IMR-90 (cell line): Measurements from ENCODE around the gene GGT1. TPM values are rescaled to one million over a fixed set of nuclear protein-coding genes. Genes with fewer than 3 reads are reported as not detected.
"Not testable (repeated sequence)": the region's sequence is repeated elsewhere in the genome, so short reads cannot be mapped to it uniquely, and the experiment has no call there.

Source experiments
- ATAC-seq: fragments of 200-7000 bp; cut with Tn5 transposase; 2 replicates; pipeline ENCODE4 v1.9.1; 2020; ENCODE audit warnings: low read depth, mild to moderate bottlenecking, moderate library complexity
- BruUV-seq: library from RNA; stranded (reverse); fragments of 400-500 nt; replicated peaks from 2 replicates; lab custom pipeline; 2021; lab: Mats Ljungman, UMichigan
- CTCF ChIA-PET: fragments of 300-600 bp; formaldehyde crosslinking; extraction: SDS; loops from one replicate; lab custom pipeline; 2021; ENCODE audit warnings: antibody characterized with exemption; lab: Yijun Ruan, JAX
- POLR2A ChIA-PET: fragments of 300-600 bp; sonication (Branson Sonifier 250); formaldehyde crosslinking; loops from one replicate; lab custom pipeline; 2022; ENCODE audit warnings: antibody characterized with exemption; ENCODE audit not compliant: unreplicated experiment; lab: Charles Lee
- DNase-seq: peaks from one replicate; pipeline ENCODE4 v3.0.0; 2013
- H2AFZ ChIP-seq: replicated peaks from 2 replicates; pipeline ENCODE3; 2013; ENCODE audit warnings: low read length, mild to moderate bottlenecking; ENCODE audit not compliant: poor library complexity
- H2AK5ac ChIP-seq: 2 replicates; pipeline ENCODE4 v1.6.1; 2013; ENCODE audit warnings: low read depth, low read length, inconsistent platforms
- H2AK9ac ChIP-seq: replicated peaks from 2 replicates; pipeline ENCODE3; 2013; ENCODE audit warnings: mild to moderate bottlenecking, low read depth, low read length, moderate library complexity; ENCODE audit not compliant: poor library complexity
- H2BK120ac ChIP-seq: 2 replicates; pipeline ENCODE4 v1.6.1; 2013; ENCODE audit warnings: low read depth, low read length, inconsistent platforms
- H2BK15ac ChIP-seq: 3 replicates; pipeline ENCODE4 v1.6.1; 2013; ENCODE audit warnings: low read depth, low read length, inconsistent platforms
- H2BK20ac ChIP-seq: 2 replicates; pipeline ENCODE4 v1.6.1; 2013; ENCODE audit warnings: low read depth, mild to moderate bottlenecking, inconsistent platforms, low read length, moderate library complexity
- H2BK5ac ChIP-seq: 2 replicates; pipeline ENCODE4 v1.6.1; 2013; ENCODE audit warnings: mild to moderate bottlenecking, low read depth, low read length, inconsistent platforms; ENCODE audit not compliant: poor library complexity, severe bottlenecking
- H3K14ac ChIP-seq: replicated peaks from 2 replicates; pipeline ENCODE4 v1.6.1; 2013; ENCODE audit warnings: low read depth, low read length, inconsistent platforms
- H3K18ac ChIP-seq: 2 replicates; pipeline ENCODE4 v1.6.1; 2013; ENCODE audit warnings: low read depth, low read length, control low read depth
- H3K23ac ChIP-seq: 2 replicates; pipeline ENCODE4 v1.6.1; 2013; ENCODE audit warnings: low read depth, low read length, inconsistent platforms
- H3K27ac ChIP-seq: 2 replicates; pipeline ENCODE4 v1.5.1; 2013; ENCODE audit warnings: mild to moderate bottlenecking, control low read depth, low read length; ENCODE audit not compliant: insufficient read depth
- H3K27me3 ChIP-seq: 2 replicates; pipeline ENCODE4 v1.6.1; 2013; ENCODE audit warnings: low read length; ENCODE audit not compliant: control insufficient read depth, insufficient read depth
- H3K36me3 ChIP-seq: 2 replicates; pipeline ENCODE4 v1.6.1; 2013; ENCODE audit warnings: low read length, mixed read lengths; ENCODE audit not compliant: control insufficient read depth, insufficient read depth
- H3K4ac ChIP-seq: 2 replicates; pipeline ENCODE4 v1.6.1; 2013; ENCODE audit warnings: low read depth, low read length, inconsistent platforms
- H3K4me1 ChIP-seq: 2 replicates; pipeline ENCODE4 v1.6.1; 2013; ENCODE audit warnings: low read length, mixed read lengths; ENCODE audit not compliant: control insufficient read depth, insufficient read depth
- H3K4me2 ChIP-seq: 2 replicates; pipeline ENCODE4 v1.6.1; 2013; ENCODE audit warnings: low read depth, mild to moderate bottlenecking, control low read depth, low read length, moderate library complexity
- H3K4me3 ChIP-seq: 2 replicates; pipeline ENCODE4 v1.5.1; 2013; ENCODE audit warnings: low read depth, mild to moderate bottlenecking, control low read depth, low read length, moderate library complexity; ENCODE audit not compliant: insufficient read depth
- H3K56ac ChIP-seq: 2 replicates; pipeline ENCODE4 v1.6.1; 2013; ENCODE audit warnings: low read length, inconsistent platforms; ENCODE audit not compliant: insufficient read depth; ENCODE audit errors: extremely low read depth
- H3K79me1 ChIP-seq, 2 experiments: 2 replicates each; pipeline ENCODE4 v1.6.1; 2013; ENCODE audit warnings: low read length in 2 of 2, inconsistent platforms in 1 of 2, low read depth in 1 of 2
- H3K9ac ChIP-seq: 2 replicates; pipeline ENCODE4 v1.6.1; 2013; ENCODE audit warnings: low read depth, low read length, control low read depth
- H3K9me1 ChIP-seq: 2 replicates; pipeline ENCODE4 v1.6.1; 2013; ENCODE audit warnings: low read length, inconsistent platforms; ENCODE audit not compliant: insufficient read depth
- H3K9me3 ChIP-seq: 2 replicates; pipeline ENCODE4 v1.6.1; 2013; ENCODE audit warnings: low read length; ENCODE audit not compliant: control insufficient read depth, insufficient read depth
- H4K20me1 ChIP-seq: 2 replicates; pipeline ENCODE4 v1.6.1; 2013; ENCODE audit warnings: low read length, inconsistent platforms; ENCODE audit not compliant: insufficient read depth
- H4K5ac ChIP-seq: 2 replicates; pipeline ENCODE4 v1.6.1; 2013; ENCODE audit warnings: mild to moderate bottlenecking, low read depth, low read length, control low read depth
- H4K8ac ChIP-seq, 2 experiments: 2 replicates each; pipeline ENCODE4 v1.6.1; 2013; ENCODE audit warnings: low read depth in 2 of 2, low read length in 2 of 2, control low read depth in 1 of 2, inconsistent platforms in 1 of 2
- H4K91ac ChIP-seq: 2 replicates; pipeline ENCODE4 v1.6.1; 2013; ENCODE audit warnings: low read depth, low read length, inconsistent platforms; ENCODE audit not compliant: insufficient read depth
- WGBS, 2 experiments: methylation state at CpG; one replicate each; pipeline versions ENCODE4 v1.1.5 to v1.1.7; 2013; ENCODE audit warnings: missing lambda C conversion rate in 2 of 2; ENCODE audit not compliant: insufficient read length in 1 of 2; ENCODE audit errors: extremely low coverage in 2 of 2; 5-methylcytosine and 5-hydroxymethylcytosine counted together
- dilution Hi-C: fragments of 300-500 bp; cut with HindIII; formaldehyde crosslinking; loops from one replicate; pipeline ENCODE4 v1.14.3; 2018; ENCODE audit warnings: low sequenced_read_pairs; ENCODE audit not compliant: unreplicated experiment
- in situ Hi-C: fragments of 300-500 bp; cut with MboI; formaldehyde crosslinking; loops from 3 replicates; pipeline ENCODE4 v1.14.3; 2019; ENCODE audit warnings: low sequenced_read_pairs, inconsistent platforms, mixed read lengths
- intact Hi-C: fragments of 100-400 bp; cut with micrococcal nuclease; formaldehyde crosslinking; loops from 2 replicates; pipeline ENCODE4 v1.10.0; 2022
- polyA plus RNA-seq, 3 experiments: library from polyadenylated mRNA; depleted of rRNA; stranded (reverse); fragments of >200 nt; gene quantifications; 2 replicates each; pipeline ENCODE4 v1.2.3, GENCODE V29; 2012; ENCODE audit warnings: low replicate concordance in 1 of 3
- total RNA-seq: library from RNA; depleted of rRNA; stranded (reverse); fragments of >200 nt; gene quantifications from 2 replicates; pipeline ENCODE4 v1.2.3, GENCODE V29; 2012

GGT1 gene
- total and polyA plus RNA-seq, 2 of the 4 experiments (the other 2 are of a cell fraction) = 3.4 to 7.3 TPM

DNA sequence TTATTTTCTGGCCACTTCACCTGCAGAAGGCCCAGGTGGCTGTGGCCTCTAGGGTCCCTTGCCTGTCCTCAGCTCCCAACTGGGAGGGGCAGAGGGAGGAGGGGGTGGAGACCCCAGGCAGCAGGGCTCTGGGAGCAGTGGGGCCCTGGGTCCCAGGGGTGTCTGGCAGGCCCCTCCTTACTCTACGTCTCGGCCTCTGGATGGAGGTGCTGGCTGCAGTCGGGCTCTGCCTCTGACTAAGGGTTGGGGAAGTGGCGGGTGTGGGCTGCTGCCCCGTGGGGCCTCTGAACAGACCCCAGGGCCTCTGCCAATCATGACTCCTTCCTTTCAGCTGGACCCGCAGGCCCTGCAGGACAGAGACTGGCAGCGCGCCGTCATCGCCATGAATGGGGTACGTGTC, 41.4 kb downstream of the GGT1 start:
- H3K4me2 ChIP-seq, H2BK5ac ChIP-seq, H3K27ac ChIP-seq, H4K5ac ChIP-seq, H4K91ac ChIP-seq, H2AK5ac ChIP-seq, H2BK120ac ChIP-seq, DNase-seq, H3K9ac ChIP-seq, H3K36me3 ChIP-seq, H3K79me1 ChIP-seq, BruUV-seq, H3K9me3 ChIP-seq, H4K8ac ChIP-seq, H2AK9ac ChIP-seq, H3K9me1 ChIP-seq, in situ Hi-C loops, H3K4ac ChIP-seq, H4K20me1 ChIP-seq, ATAC-seq, H2AFZ ChIP-seq, H2BK15ac ChIP-seq, intact Hi-C loops, H3K27me3 ChIP-seq, H3K14ac ChIP-seq, H3K4me3 ChIP-seq, CTCF ChIA-PET, H2BK20ac ChIP-seq, dilution Hi-C loops, H3K56ac ChIP-seq, POLR2A ChIA-PET, H3K4me1 ChIP-seq, H3K23ac ChIP-seq, H3K18ac ChIP-seq: not testable (repeated sequence)
- no CpG with 5 or more reads among the region's 11 CpGs for WGBS, 2 experiments

DNA sequence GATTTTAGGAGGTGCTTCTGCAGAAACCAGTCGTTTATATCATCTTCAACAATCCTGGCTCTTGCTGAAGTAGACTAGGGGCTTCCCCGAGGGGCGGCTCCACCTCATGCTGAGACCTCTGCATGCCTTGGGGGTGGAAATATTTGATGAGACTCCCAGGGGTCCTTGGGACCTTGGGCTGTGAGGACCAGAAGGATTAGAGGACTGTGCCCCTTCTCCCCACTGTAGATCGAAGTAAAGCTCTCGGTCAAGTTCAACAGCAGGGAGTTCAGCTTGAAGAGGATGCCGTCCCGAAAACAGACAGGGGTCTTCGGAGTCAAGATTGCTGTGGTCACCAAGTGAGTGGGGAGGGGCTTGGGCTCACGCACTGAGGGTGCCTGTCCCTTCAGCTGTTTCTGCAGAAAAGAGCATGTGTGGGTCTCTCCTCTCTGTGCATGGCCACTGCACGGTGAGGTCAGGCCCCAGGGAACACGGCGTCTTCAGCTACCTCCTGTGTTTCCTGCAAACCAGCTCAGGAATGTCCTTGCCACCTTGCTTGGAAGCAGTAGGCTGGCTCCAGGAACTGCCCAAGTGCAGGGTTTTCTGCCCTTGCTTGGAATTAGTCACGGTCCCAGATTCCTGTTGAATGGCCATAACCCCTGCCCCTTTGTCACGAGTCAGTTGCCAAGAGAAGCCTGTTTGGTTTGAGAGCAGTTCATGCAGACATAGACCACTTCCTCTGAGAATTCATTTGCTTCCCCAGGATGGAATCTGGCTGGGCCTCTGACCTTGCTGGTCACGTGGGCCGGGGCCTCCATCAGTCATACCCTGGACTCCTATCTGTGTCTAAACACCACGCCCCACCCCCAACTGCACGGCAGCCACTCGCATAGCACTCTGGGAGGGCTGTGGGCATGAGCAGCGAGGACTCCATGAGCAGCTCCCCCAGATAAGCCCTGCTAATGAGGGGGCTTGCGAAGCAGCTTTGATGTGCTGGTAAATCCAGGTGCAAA, 42.7 kb downstream of the GGT1 start:
- H3K79me1 ChIP-seq, H3K9ac ChIP-seq, H3K4me1 ChIP-seq, H4K5ac ChIP-seq, H4K91ac ChIP-seq, H4K8ac ChIP-seq, BruUV-seq, H3K23ac ChIP-seq, H2AFZ ChIP-seq, DNase-seq, H3K14ac ChIP-seq, H3K27ac ChIP-seq, H3K4ac ChIP-seq, H2BK20ac ChIP-seq, H3K9me1 ChIP-seq, H2AK5ac ChIP-seq, H2AK9ac ChIP-seq, H2BK15ac ChIP-seq, H2BK5ac ChIP-seq, H3K4me2 ChIP-seq, H3K56ac ChIP-seq, intact Hi-C loops, H3K27me3 ChIP-seq, H3K9me3 ChIP-seq, POLR2A ChIA-PET, H3K4me3 ChIP-seq, H3K36me3 ChIP-seq, dilution Hi-C loops, H4K20me1 ChIP-seq, CTCF ChIA-PET, H3K18ac ChIP-seq, H2BK120ac ChIP-seq, in situ Hi-C loops: not testable (repeated sequence)
- ATAC-seq = peak; percentile 75
- no CpG with 5 or more reads among the region's 21 CpGs for WGBS, 2 experiments
